Central memory CD4-positive, alpha-beta T cell (primary cell): ENCODE results near the gene SDE2.
"Not testable (repeated sequence)": the region's sequence is repeated elsewhere in the genome, so short reads cannot be mapped to it uniquely, and the experiment has no call there.

Experiments used
- DNase-seq: peaks from one replicate; pipeline ENCODE4 v3.0.0; 2022
- total RNA-seq, 3 experiments: gene quantifications; one replicate each; lab custom pipeline; 2026; lab: John Stamatoyannopoulos, UW

SDE2 gene
- total RNA-seq = 63.2 to 105 (median 97.4) reads per million in 3 experiments

DNA sequence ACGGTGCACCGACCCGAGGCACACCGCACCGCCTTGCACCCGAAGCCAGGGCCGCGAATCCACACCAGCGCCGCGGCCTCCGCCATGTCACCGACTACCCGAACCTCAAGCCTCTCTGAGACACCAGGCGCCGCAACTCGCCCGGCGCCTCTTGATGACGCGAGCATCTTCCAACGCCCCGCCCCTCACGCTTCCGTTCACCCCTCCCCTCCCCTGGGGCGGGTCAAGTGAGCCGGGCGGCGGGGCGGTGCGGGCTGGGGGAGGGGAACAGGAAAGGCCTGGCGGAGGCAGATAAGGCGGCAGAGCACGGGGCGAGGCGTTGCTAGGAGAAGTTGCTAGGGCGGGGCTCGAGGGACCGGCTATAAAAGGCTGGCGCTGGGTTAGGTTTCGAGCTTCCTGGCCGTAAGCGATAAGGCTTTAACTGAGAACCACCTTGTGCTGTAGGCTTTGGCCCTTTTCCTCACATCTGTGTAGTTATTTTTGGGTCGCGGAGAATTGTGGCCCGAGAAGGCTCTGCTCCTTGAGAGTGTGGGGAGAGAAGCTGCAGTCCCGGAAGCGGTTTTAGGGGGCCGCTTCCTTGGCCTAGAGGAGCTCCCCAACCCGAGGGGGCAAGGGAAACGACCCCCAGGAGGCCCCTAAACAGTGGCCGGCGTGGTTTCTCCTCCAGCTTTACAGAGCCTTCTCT is at the start of gene SDE2:
Gene SDE2 (minus strand): TSS at position 117 of the 685 bp plus-strand sequence. CDS start 31 bp downstream, at position 86.
- DNase-seq = peak; percentile 100

DNA sequence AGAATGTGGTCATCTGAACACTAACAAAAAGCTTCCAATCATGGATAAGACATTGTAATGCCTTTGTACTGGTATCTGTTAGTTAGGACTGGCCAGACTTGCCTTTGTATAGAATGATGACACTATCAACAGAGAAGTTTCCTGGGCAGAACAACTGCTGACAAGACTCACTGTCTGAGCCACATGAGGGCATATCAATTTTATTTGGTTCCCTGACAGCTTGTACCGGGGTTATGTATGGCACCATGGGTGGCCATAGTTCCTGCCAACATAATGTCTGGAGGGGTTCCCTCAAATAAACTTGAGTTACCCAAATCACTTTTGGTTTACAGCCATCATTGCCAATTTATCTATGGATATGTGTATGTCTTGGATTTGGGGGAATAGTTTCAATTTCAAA is 49.7 kb upstream of the SDE2 start:
- DNase-seq = no peak

- DNase-seq = no peak
Observed at GRCh38 chr1:226047495-226047894, 48.4 kb upstream of the SDE2 start.

- no peak for DNase-seq
Observed at GRCh38 chr1:226046240-226046639, 47.1 kb upstream of the SDE2 start.

- no peak for DNase-seq
Observed at GRCh38 chr1:226044514-226045101, 45.5 kb upstream of the SDE2 start.

GRCh38 chr1:226041419-226041818 is 42.3 kb upstream of the SDE2 start:
- no peak for DNase-seq

- DNase-seq = no peak
Observed at GRCh38 chr1:226038661-226039060, 39.5 kb upstream of the SDE2 start.

- DNase-seq = no peak
Observed at GRCh38 chr1:226035915-226036314, 36.8 kb upstream of the SDE2 start.

GRCh38 chr1:226034482-226034881 is 35.3 kb upstream of the SDE2 start:
- DNase-seq = no peak

DNA sequence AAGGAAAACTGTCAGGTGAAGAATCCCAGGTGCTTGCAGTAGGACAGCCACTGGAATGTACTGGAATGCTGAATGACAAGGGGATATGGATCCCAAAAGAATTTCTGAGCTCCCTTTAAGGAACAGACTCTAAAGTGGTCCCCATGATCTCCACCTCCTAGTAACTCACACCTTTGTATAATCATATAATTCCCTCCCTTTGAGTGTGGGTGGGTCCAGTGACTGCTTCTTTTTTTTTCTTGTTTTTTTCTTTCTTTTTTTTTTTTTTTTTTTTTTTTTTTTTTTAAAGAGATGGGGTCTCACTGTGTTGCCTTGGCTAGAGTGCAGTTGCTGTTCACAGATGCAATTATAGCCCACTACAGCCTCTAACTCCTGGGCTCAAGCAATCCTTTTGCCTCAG is 34.8 kb upstream of the SDE2 start:
- no peak for DNase-seq

DNA sequence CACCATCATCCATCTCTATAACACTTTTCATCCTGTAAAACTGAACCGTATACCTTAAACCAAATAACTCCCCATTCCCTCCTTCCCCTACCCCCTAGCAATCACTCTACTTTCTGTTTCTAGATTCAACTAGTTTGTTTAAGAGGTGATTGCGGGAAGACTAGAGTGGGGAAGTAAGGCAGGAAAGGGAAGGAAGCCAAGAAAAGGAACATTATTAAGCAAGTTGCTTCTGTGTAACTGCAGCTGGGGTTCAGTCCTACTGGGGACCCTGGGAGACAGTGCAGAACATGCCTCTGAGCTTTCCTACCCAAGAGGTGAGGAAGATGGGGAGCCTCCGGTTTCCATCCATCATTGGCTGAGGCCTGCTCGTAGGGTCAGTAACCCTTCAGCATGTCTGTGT is 34.4 kb upstream of the SDE2 start:
- no peak for DNase-seq

- no peak for DNase-seq
Observed at GRCh38 chr1:226029568-226030225, 30.6 kb upstream of the SDE2 start.

DNA sequence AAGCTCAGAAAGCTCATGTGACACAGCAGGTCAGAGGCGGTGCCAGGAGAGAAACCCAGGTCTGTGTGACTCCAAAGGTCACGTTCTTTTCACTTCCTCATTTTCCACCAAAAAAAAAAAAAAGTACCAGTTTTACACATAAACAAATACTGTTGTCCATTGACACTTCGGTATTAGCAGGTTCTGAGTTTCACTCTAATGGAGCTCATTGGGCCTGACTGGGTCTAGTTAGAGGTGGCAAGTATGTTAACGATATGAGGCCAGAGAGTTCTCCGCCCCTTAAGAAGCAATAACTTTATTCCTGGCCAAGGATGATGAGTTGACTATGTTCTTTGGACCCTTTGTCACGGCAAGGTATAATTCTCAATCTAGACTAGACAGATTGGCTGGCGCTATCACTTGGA is 30.0 kb upstream of the SDE2 start:
- no peak for DNase-seq

DNA sequence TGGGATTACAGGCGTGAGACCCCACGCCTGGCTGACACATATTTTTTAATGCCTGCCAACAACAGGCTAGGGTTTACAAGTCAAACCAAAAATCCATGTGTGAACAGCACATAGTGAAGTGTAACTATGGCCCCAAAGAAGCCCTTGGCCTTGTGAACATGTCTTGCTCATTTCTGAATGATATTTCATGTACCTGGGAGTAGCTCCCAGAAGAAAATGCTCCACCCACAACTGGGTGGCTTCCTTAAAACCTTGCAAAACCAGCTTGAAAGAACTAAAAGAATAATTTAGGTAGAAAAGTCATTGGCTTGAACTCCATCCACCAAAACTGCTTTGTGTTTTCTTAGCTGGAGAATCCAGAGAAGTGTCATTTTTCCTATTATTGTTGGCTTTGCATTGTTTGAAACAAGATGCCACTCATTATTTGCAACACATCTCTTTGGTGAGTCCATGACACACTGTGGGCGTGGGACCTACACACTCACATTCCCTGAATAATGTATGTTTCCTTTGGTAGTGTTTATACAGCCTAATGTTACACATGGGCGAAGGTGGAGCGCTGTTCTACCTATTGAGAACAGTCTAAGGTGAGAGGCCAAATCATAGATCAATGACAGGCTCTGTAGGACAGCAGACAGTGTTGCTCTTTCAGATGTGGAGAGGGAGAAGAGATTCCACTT is 28.5 kb upstream of the SDE2 start:
- DNase-seq = no peak

DNA sequence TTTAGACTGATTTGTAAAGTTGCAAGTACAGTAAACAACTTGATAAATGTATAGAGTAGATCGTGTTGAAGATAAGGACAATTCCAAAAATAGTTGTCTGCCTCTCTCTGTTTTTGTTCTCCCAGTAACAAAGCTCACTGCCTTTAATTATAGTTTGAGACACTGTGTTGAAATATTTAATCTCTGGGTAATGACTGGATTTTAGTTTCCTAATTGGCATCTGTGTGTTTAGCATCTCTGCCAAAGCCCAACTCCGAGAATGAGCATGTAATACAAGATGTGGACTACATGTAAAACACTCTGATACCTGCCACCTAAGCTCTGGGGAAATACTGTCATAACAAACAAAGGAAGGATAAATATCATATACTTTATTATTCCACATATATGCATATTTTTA is 27.7 kb upstream of the SDE2 start:
- DNase-seq = no peak

DNA sequence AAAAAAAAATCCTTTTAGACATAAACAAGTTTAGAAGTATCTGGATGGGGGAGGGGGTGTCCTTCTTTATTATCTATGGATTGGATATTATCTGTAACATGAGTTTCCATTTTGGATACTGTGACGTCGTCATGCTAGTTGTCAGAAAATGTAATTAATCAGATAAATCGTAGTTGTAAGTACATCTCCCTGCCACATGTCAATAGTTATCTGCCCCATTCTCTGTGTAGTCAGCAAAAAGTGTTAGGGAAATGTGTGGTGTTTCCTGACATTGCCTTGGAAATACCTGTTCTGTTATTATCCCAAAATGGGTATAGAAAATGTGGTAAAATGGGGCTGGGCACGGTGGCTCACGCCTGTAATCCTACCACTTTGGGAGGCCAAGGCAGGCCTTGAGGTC is 24.6 kb upstream of the SDE2 start:
- DNase-seq = no peak

DNA sequence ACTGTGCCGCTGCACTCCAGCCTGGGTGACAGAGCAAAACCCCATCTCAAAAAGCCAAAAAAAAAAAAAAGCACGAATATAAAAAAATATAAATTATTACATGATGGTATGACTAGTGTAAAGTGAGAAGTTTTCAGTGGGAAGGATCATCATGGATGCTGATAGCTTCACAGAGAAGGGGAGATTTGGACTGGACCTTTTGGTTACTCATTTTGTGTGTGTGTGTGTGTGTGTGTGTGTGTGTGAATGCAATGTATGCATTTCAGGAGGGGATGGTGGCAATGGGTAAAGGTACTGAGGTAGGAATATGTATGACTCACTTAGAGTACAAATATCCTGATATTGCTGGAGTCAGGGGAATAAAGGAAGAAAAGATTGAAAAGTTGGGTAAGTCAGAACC is 22.7 kb upstream of the SDE2 start:
- DNase-seq = no peak

DNA sequence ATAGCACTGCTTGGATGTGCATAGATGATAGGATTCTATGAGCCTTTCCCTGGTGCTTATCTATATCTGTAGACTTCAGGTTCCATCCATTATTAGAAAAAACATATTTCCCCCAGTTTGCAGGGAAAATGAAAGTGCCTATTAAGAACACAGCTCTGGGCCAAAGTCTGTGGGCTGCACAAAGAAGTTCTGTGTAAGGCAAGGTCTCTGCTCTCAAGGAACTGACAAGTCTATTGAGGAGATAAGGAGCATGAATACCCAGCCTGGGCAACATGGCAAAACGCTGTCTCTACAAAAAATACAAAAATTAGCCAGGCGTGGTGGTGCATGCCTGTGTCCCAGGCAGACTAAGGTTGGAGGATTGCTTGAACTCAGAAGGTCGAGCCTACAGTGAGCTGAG is 22.3 kb upstream of the SDE2 start:
- DNase-seq = no peak

GRCh38 chr1:226019572-226019971 is 20.4 kb upstream of the SDE2 start:
- DNase-seq = no peak

- no peak for DNase-seq
Observed at GRCh38 chr1:226017070-226017469, 17.9 kb upstream of the SDE2 start.

- DNase-seq = no peak
Observed at GRCh38 chr1:226009650-226010044, 10.5 kb upstream of the SDE2 start.

GRCh38 chr1:226007126-226007892 is 8.2 kb upstream of the SDE2 start:
- not testable (repeated sequence) for DNase-seq

DNA sequence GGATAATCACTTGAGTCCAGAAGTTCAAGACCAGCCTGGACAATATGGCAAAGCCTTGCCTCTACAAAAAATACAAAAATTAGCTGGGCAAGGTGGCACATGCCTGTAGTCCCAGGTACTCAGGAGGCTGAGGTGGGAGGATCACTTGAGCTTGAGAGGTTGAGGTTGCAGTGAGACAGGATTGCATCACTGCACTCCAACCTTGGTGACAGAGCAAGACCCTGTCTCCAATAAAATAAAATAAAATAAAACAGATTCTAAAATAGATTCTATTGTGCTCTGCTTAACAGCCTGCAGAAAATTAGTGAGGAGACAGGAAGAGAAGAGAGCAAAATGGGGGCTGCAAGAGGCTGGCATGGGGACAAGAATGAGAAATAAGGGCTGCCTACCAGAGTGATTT is 7.5 kb upstream of the SDE2 start:
- DNase-seq = no peak
